Skeletal muscle satellite cell (primary cell): ENCODE data around the gene IQCE.
"Not testable (repeated sequence)": the region's sequence is repeated elsewhere in the genome, so short reads cannot be mapped to it uniquely, and the experiment has no call there.

Experiments used
- H3K27me3 ChIP-seq: 2 replicates; pipeline ENCODE4 v1.7.0; 2013; ENCODE audit warnings: low read length; ENCODE audit not compliant: control insufficient read depth, insufficient read depth
- H3K36me3 ChIP-seq: 2 replicates; pipeline ENCODE4 v1.7.0; 2013; ENCODE audit warnings: mild to moderate bottlenecking, control low read depth, low read length; ENCODE audit not compliant: insufficient read depth
- H3K4me1 ChIP-seq: 2 replicates; pipeline ENCODE4 v1.7.0; 2013; ENCODE audit warnings: low read length; ENCODE audit not compliant: control insufficient read depth, insufficient read depth
- H3K4me2 ChIP-seq: 2 replicates; pipeline ENCODE4 v1.7.0; 2013; ENCODE audit warnings: mild to moderate bottlenecking, low read length
- H3K4me3 ChIP-seq: 2 replicates; pipeline ENCODE4 v1.7.0; 2013; ENCODE audit warnings: low read length
- H3K9ac ChIP-seq: 2 replicates; pipeline ENCODE4 v1.7.0; 2013; ENCODE audit warnings: mild to moderate bottlenecking, low read depth, low read length, moderate library complexity
- H3K9me3 ChIP-seq: replicated peaks from 2 replicates; pipeline ENCODE4 v1.7.0; 2013; ENCODE audit warnings: mild to moderate bottlenecking, control low read depth, low read length

The IQCE gene

DNA sequence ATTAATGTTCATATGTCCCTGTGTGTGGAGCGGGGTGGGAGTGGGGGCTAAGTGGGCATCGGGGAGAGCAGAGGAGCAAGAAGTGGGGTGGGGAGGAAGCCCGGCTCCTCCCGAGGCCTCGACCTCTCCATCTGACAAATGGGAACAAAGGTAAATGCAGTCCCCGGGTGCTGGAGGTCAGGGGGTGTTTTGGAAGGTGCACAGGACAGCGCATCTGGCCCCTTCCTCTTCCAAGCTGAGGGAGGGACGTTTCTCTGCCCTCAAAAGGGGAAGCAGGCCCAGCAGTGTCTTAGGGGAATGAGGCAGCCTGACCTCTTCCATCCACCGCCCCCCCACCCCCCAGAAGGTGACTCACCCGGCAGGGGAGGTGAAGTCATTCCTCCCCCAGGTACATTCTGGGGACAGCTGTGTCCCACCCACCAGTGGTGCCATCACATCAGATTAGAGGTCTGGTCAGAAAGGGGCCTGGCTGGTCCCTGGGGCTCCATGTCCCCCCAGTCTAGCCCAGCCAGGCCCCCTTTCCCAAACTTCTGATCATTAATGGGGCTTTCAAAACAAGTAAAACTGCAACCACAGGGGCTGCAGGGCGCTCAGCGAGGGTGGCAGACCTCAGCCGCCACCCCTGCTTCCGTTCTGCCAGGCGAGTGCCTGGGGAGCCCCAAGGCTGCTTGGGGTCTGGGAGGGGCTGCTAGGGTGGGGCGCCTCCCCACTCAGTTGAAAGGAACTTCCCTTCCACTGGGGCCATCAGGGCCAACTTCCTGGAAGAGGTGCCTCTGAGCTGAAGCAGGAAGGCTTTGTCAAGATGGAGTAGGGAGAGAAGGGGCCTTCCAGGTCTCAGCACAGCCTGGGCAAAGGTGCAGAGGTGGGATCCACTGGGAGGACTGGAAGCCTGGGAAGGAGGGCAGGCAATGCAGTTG, 28.4 kb upstream of the IQCE start:
- Histone ChIP-seq H3K36me3 (peaks cover 29% of the 10 kb centered on the region), H3K4me3 (peak overlapping the region; percentile 20), H3K9me3 (no peaks in the 10 kb centered on the region), H3K4me2 (peak overlapping the region; percentile 72), H3K4me1 (peaks cover 47% of the 10 kb centered on the region), H3K9ac (peak overlapping the region; percentile 56), H3K27me3 (no peaks in the 10 kb centered on the region)

DNA sequence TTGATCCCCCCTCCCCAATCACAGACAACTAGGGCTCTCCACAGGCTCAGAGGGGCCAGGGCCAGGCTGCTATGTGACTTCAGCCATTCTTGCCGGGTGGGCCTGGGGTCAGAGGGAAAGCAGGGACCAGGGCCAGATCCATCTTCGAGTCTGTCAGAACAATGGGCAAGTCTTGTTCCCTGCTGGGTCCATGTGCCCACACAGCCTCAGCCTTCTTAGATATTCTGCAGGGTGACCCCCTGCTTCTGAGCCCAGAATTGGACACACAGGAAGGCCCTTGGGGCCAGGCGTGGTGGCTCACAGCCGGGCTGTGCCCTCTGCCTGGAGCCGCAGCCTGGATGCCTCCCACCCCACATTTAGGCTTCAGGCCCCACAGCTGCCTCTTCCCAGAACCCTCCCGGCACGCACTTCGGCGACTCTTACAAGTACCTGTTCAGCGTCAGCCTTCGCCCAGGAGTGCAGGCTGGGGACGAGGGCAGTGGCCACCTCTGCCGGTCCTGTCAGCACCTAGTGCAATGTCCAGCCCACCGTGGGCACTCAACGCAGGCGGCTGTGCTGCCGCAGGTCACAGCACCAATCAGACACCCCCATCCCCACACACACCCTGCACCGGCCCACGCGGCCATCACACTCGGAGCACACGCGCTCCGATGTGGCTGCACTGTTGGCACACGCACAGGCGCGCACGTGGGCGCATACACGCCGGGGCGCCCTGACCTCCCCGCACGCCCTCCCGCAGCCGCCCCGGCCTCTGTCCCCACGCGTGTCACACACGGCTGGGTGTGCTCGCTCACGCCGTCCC, 27.6 kb upstream of the IQCE start:
- not testable (repeated sequence) for H3K4me3 ChIP-seq, H3K9me3 ChIP-seq, H3K9ac ChIP-seq, H3K27me3 ChIP-seq, H3K4me2 ChIP-seq
- peaks cover 47% of the 10 kb centered on the region for H3K4me1 ChIP-seq
- H3K36me3 ChIP-seq: peaks cover 22% of the 10 kb centered on the region

DNA sequence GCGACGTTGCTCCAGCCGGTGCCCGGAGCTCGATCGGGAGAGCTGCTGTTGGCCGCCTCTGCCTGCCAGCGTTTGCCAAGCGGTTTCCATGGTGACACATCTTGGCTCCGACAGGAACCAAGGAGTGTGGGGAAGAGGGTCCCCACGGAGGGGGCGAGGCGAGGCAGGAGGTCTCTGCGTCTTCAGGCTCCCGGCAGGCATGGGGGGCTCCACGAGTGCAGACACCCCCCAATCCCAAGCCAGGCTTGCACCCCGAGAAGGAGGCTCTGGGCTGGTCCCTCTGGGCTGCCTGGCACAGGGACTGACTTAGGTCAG, 27.0 kb upstream of the IQCE start:
- not testable (repeated sequence) for H3K4me2 ChIP-seq, H3K27me3 ChIP-seq, H3K9ac ChIP-seq, H3K9me3 ChIP-seq, H3K4me3 ChIP-seq
- Histone ChIP-seq H3K36me3 (peaks cover 17% of the 10 kb centered on the region), H3K4me1 (peaks cover 47% of the 10 kb centered on the region)

DNA sequence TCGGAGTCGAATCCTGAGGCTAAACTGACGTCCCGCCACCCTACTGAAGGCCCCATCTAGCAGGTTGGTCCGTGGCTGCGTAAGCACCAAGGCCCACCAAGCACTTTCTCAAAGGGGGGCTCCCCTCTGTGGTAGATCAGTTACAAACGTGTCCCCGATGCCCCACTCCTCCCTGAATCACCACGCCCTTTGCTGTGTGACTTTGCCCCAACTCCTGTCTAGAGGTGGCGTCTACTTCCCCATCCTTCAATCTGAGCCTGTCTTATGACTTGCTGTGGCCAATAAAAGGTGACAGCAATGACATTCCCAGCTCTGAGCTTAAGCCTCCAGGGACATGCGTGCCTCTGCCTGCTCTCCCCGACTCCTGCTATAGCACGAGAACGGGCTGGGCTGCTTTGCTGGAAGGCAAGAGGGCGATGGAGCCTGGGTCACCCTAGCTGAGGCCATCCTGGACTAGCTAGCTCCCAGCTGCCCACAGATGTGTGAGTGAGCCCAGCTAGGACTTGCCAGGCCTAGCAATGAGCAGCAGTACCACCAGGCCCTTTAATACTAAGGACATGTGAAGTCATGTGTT, 26.5 kb upstream of the IQCE start:
- H3K4me2 ChIP-seq, H3K9me3 ChIP-seq, H3K4me3 ChIP-seq, H3K9ac ChIP-seq, H3K27me3 ChIP-seq: not testable (repeated sequence)
- Histone ChIP-seq H3K4me1 (peaks cover 43% of the 10 kb centered on the region), H3K36me3 (peaks cover 12% of the 10 kb centered on the region)

DNA sequence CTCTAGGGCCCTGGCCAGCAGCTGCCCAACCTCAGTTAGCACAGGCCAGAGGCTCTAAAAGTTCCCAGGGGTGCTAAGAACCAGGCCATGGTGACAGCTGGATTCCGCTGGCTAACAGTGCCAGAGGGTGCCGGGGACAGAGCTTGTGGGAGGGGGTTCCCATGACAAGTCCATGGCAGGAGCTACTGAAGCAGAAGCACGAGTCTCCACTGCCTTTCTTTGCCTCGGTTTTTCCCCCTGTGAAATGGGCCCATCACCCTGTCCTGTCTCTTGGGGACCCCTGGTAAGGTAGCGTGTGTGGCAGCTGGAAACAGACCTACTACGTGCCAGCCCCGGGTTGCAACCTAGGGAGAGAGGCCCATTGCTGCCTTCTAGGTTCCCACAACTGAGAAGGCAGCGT, 26.0 kb upstream of the IQCE start:
- not testable (repeated sequence) for H3K4me3 ChIP-seq, H3K9me3 ChIP-seq, H3K36me3 ChIP-seq, H3K27me3 ChIP-seq, H3K4me2 ChIP-seq, H3K9ac ChIP-seq
- peaks cover 38% of the 10 kb centered on the region for H3K4me1 ChIP-seq

DNA sequence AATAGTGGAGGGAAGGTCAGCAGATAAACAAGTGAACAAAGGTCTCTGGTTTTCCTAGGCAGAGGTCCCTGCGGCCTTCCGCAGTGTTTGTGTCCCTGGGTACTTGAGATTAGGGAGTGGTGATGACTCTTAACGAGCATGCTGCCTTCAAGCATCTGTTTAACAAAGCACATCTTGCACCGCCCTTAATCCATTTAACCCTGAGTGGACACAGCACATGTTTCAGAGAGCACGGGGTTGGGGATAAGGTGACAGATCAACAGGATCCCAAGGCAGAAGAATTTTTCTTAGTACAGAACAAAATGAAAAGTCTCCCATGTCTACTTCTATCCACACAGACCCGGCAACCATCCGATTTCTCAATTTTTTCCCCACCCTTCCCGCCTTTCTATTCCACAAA, 25.2 kb upstream of the IQCE start:
- not testable (repeated sequence) for H3K4me3 ChIP-seq

DNA sequence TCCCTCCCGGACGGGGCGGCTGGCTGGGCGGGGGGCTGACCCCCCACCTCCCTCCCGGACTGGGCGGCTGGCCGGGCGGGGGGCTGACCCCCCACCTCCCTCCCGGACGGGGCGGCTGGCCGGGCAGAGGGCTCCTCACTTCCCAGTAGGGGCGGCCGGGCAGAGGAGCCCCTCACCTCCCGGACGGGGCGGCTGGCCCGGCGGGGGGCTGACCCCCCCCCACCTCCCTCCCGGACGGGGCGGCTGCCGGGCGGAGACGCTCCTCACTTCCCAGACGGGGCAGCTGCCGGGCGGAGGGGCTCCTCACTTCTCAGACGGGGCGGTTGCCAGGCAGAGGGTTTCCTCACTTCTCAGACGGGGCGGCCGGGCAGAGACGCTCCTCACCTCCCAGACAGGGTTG, 24.6 kb upstream of the IQCE start:
- H3K36me3 ChIP-seq, H3K9me3 ChIP-seq, H3K27me3 ChIP-seq, H3K4me3 ChIP-seq, H3K9ac ChIP-seq, H3K4me2 ChIP-seq: not testable (repeated sequence)
- peaks cover 24% of the 10 kb centered on the region for H3K4me1 ChIP-seq

More for the DNA sequence above, 25.2 kb upstream of the IQCE start:
- not testable (repeated sequence) for H3K9me3 ChIP-seq, H3K27me3 ChIP-seq, H3K9ac ChIP-seq, H3K4me2 ChIP-seq, H3K36me3 ChIP-seq
- H3K4me1 ChIP-seq: peaks cover 31% of the 10 kb centered on the region

DNA sequence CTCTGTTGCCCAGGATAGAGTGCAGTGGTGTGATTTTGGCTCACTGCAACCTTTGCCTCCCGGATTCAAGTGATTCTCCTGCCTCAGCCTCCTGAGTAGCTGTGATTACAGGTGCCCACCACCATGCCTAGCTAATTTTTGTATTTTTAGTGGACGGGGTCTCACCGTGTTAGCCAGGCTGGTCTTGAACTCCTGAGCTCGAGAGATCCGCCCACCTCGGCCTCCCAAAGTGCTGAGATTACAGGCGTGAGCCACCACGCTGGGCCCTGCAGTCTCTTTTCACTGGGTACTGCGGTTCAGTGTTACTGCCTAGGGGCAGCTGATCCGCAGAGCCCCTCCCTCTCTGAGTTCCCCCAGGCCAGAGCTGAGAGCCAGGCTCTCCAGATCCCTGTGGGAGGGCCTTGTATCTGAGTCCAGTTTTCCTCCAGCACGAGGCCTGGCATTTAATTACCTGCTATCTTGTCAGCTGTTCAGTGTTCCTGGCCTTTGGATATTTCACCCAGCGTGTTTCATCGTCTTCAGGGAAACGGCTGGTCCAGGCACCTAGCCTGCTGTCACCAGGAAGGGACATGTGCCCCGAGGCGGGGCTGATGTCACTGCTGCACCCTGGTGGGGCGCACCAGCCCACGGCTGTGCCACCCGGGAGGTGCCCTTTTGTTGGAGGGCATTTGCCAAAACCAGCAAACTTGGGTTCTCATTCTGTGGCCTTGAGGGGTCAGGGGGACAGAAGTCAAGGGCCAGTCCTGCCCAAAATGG, 22.7 kb upstream of the IQCE start:
- H3K4me3 ChIP-seq, H3K9me3 ChIP-seq, H3K9ac ChIP-seq, H3K4me2 ChIP-seq, H3K27me3 ChIP-seq, H3K4me1 ChIP-seq: not testable (repeated sequence)
- peaks cover 17% of the 10 kb centered on the region for H3K36me3 ChIP-seq

DNA sequence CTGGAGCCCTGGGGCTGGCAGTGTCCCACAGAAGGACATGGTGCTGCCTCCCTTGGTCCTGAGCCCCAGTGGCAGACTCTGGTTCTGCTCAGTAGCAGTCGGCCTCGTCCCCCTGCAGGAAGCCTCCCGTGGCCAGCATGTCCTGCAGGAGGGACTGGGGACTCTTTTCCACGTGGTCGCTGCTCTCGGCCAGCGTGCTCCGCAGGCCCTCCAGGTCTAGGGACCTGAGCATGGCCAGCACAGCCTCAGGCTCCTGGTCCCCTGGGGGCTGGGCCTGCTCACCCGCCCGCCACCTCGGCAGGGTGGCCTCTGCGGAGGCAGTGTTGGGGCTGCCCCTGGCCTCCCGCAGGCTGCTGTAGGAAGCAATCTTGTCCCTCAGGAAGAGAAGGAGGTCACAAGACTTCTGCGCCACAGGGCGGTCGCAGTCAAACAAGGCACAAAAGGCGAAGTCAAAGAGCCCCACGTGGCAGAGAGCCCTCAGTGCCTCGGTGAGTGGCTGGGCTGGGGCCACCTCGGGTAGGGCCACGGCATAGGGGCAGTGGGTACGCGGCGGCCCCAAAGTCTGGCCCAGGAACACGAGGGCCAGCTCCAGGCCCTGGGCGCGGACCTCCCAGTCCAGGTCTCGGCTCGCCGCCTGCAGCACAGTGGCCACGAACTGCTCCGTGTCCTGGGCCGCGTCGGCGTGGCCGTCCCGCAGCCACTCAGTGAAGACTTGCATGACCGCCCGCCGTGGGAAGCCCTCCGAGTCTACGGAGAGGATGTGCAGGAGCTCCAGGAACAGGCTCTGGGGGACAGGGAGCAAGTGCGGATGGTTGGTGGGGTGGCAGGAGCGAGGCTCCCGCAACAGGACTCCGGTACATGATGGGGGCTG, 20.6 kb upstream of the IQCE start:
- H3K27me3 ChIP-seq: no peaks in the 10 kb centered on the region
- H3K4me1 ChIP-seq: no peaks in the 10 kb centered on the region
- H3K9ac ChIP-seq: no peak overlapping the region
- H3K9me3 ChIP-seq: no peaks in the 10 kb centered on the region
- no peak overlapping the region for H3K4me3 ChIP-seq
- H3K4me2 ChIP-seq: no peak overlapping the region
- peaks cover 23% of the 10 kb centered on the region for H3K36me3 ChIP-seq

DNA sequence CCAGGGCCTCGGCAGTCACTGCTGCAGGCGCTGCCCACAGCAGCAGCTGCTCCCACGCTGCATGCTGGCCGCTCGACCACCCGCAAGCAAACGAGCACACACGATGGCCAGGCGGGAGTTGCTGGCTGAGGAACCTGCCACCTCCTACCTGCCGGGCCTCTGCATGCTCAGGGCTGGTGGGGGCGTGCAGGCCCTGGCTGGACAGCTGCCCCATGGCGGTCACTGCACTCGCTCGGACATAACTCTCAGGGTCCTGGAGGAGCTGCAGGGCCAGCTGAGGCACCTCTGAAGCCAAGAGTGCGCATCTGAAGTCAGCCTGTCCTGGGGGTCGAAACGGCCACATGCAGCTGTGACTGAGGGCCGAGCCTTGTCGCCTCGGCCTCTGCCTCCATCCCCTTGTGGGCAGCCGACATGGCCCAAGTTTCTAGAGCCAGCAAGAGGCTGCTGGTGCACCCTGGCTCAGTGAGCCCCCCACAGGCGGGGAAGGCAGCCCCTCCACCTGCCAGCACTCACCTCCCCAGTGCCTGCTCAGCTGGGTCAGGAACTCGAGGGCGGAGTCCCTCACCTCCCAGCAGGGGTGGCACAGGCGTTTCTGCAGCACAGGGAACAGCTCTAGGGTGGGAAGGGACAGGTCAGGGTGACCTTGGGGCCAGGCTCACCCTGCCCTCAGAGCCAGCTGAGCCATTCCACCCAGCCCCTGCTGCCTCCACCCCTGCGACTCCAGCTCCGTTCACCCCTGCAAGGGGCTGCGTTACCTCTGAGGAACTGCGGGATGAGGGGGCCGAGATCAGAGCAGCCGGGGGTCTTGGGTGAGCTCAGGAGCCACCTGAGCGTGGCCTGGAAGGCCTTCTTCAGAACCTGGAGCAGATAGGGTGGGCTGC, 19.5 kb upstream of the IQCE start:
- no peaks in the 10 kb centered on the region for H3K9me3 ChIP-seq
- peaks cover 31% of the 10 kb centered on the region for H3K36me3 ChIP-seq
- H3K4me3 ChIP-seq: no peak overlapping the region
- no peak overlapping the region for H3K4me2 ChIP-seq
- H3K27me3 ChIP-seq: no peaks in the 10 kb centered on the region
- no peaks in the 10 kb centered on the region for H3K4me1 ChIP-seq
- H3K9ac ChIP-seq: no peak overlapping the region
